Chondrocyte (in vitro differentiated cells): ENCODE data around the gene PRMT7. TPM values are rescaled to one million over a fixed set of nuclear protein-coding genes. Genes with fewer than 3 reads are reported as not detected.

ENCODE experiments used
- DNase-seq: peaks from one replicate; pipeline ENCODE4 v3.0.0; 2021; ENCODE audit warnings: mixed read lengths, low spot score
- H3K27ac Mint-ChIP-seq: one replicate; pipeline ENCODE4 v1.8.0; 2021; ENCODE audit warnings: mild to moderate bottlenecking, moderate library complexity, mixed read lengths; ENCODE audit not compliant: unreplicated experiment
- H3K27me3 Mint-ChIP-seq: 2 replicates; pipeline ENCODE4 v1.8.0; 2021; ENCODE audit warnings: low read depth, mixed read lengths
- H3K36me3 Mint-ChIP-seq: 2 replicates; pipeline ENCODE4 v1.8.0; 2021; ENCODE audit warnings: low read depth, mixed read lengths
- H3K4me1 Mint-ChIP-seq: 2 replicates; pipeline ENCODE4 v1.8.0; 2021; ENCODE audit warnings: low read depth, mild to moderate bottlenecking, mixed read lengths
- H3K4me3 Mint-ChIP-seq: one replicate; pipeline ENCODE4 v1.8.0; 2021; ENCODE audit warnings: mild to moderate bottlenecking, moderate library complexity, mixed read lengths; ENCODE audit not compliant: unreplicated experiment
- H3K9me3 Mint-ChIP-seq: 2 replicates; pipeline ENCODE4 v1.8.0; 2021; ENCODE audit warnings: low read depth, mixed read lengths
- CTCF ChIP-seq: fragments of 200-600 bp; sonication (generic); IDR thresholded peaks from 2 replicates; pipeline ENCODE4 v1.5.0; 2021; ENCODE audit warnings: antibody characterized with exemption, mild to moderate bottlenecking, moderate library complexity
- total RNA-seq: library from RNA; stranded (reverse); gene quantifications from 3 replicates; pipeline ENCODE4 v1.2.1, GENCODE V29; 2021

PRMT7 gene
- total RNA-seq, 1 donor from 2014 or later: 26.7 TPM

GRCh38 chr16:68299571-68300453 lies 11.0 kb upstream of the PRMT7 start:
- peaks cover 33% of the 10 kb centered on the region for H3K4me1 Mint-ChIP-seq
- peak overlapping the region; percentile 77 for H3K27ac Mint-ChIP-seq
- TF ChIP-seq CTCF: no peak
- no peak overlapping the region for H3K4me3 Mint-ChIP-seq
- DNase-seq: no peak
- no peaks in the 10 kb centered on the region for H3K27me3 Mint-ChIP-seq
- peaks cover 45% of the 10 kb centered on the region for H3K36me3 Mint-ChIP-seq
- H3K9me3 Mint-ChIP-seq: no peaks in the 10 kb centered on the region

GRCh38 chr16:68300734-68301459 lies 9.9 kb upstream of the PRMT7 start:
- H3K4me3 Mint-ChIP-seq: no peak overlapping the region
- TF ChIP-seq CTCF: no peak
- peaks cover 33% of the 10 kb centered on the region for H3K4me1 Mint-ChIP-seq
- H3K9me3 Mint-ChIP-seq: no peaks in the 10 kb centered on the region
- DNase-seq: no peak
- H3K27me3 Mint-ChIP-seq: no peaks in the 10 kb centered on the region
- peaks cover 39% of the 10 kb centered on the region for H3K36me3 Mint-ChIP-seq
- H3K27ac Mint-ChIP-seq: peak overlapping the region; percentile 54

GRCh38 chr16:68306633-68307032 lies 4.2 kb upstream of the PRMT7 start:
- no peak for DNase-seq
- H3K4me3 Mint-ChIP-seq: no peak overlapping the region
- no peak for TF ChIP-seq CTCF
- H3K4me1 Mint-ChIP-seq: peaks cover 17% of the 10 kb centered on the region
- no peaks in the 10 kb centered on the region for H3K27me3 Mint-ChIP-seq
- H3K27ac Mint-ChIP-seq: no peak overlapping the region
- peaks cover 21% of the 10 kb centered on the region for H3K36me3 Mint-ChIP-seq
- no peaks in the 10 kb centered on the region for H3K9me3 Mint-ChIP-seq

GRCh38 chr16:68309799-68310198 lies 1.0 kb upstream of the PRMT7 start:
- Mint-ChIP-seq H3K27me3 (no peaks in the 10 kb centered on the region), H3K4me3 (peak overlapping the region; percentile 94), H3K9me3 (no peaks in the 10 kb centered on the region), H3K4me1 (peaks cover 22% of the 10 kb centered on the region), H3K27ac (peak overlapping the region; percentile 96), H3K36me3 (peaks cover 9% of the 10 kb centered on the region)
- no peak for DNase-seq
- TF ChIP-seq CTCF: no peak

GRCh38 chr16:68310437-68310773 lies 414 bp upstream of the PRMT7 start:
- H3K27ac Mint-ChIP-seq: peak overlapping the region; percentile 96
- TF ChIP-seq CTCF: no peak
- H3K4me3 Mint-ChIP-seq: peak overlapping the region; percentile 94
- H3K27me3 Mint-ChIP-seq: no peaks in the 10 kb centered on the region
- no peaks in the 10 kb centered on the region for H3K9me3 Mint-ChIP-seq
- no peak for DNase-seq
- H3K4me1 Mint-ChIP-seq: peaks cover 22% of the 10 kb centered on the region
- peaks cover 7% of the 10 kb centered on the region for H3K36me3 Mint-ChIP-seq
